Measurements from ENCODE around the gene ADAMTSL1.

ADAMTSL1 gene

DNA sequence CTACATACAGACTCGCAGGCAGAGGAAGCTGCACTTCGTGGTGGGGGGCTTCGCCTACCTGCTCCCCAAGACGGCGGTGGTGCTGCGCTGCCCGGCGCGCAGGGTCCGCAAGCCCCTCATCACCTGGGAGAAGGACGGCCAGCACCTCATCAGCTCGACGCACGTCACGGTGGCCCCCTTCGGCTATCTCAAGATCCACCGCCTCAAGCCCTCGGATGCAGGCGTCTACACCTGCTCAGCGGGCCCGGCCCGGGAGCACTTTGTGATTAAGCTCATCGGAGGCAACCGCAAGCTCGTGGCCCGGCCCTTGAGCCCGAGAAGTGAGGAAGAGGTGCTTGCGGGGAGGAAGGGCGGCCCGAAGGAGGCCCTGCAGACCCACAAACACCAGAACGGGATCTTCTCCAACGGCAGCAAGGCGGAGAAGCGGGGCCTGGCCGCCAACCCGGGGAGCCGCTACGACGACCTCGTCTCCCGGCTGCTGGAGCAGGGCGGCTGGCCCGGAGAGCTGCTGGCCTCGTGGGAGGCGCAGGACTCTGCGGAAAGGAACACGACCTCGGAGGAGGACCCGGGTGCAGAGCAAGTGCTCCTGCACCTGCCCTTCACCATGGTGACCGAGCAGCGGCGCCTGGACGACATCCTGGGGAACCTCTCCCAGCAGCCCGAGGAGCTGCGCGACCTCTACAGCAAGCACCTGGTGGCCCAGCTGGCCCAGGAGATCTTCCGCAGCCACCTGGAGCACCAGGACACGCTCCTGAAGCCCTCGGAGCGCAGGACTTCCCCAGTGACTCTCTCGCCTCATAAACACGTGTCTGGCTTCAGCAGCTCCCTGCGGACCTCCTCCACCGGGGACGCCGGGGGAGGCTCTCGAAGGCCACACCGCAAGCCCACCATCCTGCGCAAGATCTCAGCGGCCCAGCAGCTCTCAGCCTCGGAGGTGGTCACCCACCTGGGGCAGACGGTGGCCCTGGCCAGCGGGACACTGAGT lies 303.2 kb downstream of the ADAMTSL1 start:
- DNase-seq (ENCODE audit: low read depth): no peak

- no peak for DNase-seq (ENCODE audit: low read depth)
Observed at GRCh38 chr9:18778147-18778546, 304.2 kb downstream of the ADAMTSL1 start.

DNA sequence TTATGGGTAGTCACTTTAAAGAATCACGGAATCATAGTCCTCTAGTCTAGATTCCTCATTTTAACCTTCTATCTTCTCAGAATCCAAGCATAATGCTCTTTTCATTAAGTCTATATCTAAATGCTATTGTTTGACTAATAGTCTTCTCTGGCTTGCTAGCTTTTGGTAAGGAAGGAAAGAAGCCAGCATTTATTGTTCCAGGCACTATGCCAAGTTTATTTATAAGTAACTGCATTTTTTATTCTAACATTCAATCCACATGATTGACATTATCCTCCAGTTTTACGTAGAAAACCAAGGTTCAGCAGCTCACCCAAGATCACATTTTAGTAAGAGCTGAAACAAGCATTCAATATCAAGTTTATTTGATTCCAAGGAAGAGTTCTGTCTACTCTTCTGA lies 304.9 kb downstream of the ADAMTSL1 start:
- DNase-seq (ENCODE audit: low read depth): no peak

- DNase-seq (ENCODE audit: low read depth): no peak
Observed at GRCh38 chr9:18783909-18784308, 310.0 kb downstream of the ADAMTSL1 start.

DNA sequence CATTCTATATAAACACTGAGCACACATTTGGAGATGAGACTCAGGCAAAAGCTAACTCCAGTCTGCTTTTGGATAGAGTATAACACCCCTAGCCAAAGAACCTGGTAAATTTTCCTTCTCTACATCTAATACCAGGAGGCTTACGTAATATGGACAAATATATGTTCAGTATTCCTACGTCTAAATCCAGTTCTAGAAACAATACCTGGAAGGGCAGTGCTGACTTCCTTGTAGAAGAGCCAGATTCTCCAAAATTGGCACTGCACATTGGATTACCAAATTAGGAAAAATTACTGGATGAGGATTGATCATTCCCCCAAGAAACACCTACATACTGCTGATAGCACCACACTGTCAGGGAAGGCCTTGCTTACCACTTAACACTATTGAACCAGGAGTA lies 311.7 kb downstream of the ADAMTSL1 start:
- no peak for DNase-seq (ENCODE audit: low read depth)

DNA sequence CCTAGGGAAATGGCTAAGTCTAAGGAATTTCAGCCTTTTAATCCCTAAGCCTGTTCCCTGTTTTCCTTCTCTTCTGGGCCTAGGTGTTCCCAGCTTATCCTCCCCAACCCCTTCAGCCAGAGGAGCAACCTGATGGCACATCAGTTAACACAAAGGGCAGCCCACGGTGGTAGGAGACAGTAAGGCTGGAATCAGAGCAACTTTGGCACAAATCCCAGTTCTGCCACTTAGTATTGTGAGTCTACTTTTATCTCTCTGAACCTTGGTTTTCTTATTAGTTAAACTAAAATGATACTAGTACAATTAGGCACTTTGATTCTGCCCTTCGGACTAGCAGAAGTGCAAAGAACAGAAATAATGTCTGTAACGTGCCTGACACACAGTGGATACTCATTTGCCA lies 312.2 kb downstream of the ADAMTSL1 start:
- no peak for DNase-seq (ENCODE audit: low read depth)

GRCh38 chr9:18786911-18787650 lies 313.1 kb downstream of the ADAMTSL1 start:
- DNase-seq (ENCODE audit: low read depth): no peak

DNA sequence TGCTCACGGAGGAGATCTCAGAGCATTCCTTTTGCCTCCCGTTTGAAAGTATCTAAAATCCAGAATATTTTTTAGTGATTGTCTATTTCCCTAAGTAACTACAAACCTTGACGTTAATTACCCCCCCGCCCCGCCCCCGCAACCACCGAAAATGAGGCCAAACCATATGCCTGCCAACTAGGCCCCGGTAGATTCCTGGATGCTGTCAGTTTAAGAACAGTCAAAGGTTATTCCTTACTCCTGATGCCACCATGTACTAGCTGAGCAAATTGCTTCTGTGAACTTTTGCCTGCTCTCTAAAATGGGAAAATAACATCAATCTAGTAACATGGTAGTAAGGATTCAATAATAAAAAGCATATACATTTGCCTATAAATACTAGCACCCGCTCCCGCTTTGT lies 314.3 kb downstream of the ADAMTSL1 start:
- no peak for DNase-seq (ENCODE audit: low read depth)

DNA sequence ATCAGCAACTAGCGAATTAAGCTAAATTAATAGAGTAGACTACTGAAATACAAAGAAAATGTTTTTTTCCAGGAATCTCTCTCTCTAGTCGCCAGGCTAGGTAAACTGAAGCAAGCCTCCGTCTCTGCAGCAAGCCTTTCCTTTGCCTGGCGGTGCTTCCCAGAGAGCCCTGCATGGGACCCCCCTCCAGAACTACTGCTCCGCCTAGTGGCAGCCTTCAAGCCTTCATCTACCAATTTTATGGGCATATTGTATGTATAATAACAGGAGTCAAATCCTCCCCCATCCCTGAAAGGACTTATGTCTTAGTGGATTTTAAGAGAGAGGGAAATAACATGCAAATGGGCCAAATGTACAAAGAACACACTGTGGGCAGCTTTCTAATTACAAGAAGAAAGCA lies 317.1 kb downstream of the ADAMTSL1 start:
- no peak for DNase-seq (ENCODE audit: low read depth)

DNA sequence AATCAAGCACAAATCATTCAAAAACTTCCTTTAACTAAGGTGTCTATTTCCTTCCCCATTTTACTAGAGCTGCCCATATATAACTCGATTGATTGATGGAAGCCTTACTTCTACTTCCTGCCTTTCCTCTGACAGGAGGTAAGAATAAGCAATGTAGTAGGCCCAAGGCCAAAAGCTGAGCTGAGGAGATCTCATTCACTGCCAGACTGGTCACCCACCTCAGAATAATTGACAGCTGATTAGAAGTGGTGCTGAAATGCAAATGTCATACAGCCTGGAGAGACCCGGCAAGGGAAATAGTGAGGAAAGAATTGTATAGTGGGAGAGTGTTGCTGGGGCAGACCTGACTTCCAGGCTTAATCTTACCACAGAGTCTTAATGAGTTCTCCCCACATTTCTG lies 319.2 kb downstream of the ADAMTSL1 start:
- no peak for DNase-seq (ENCODE audit: low read depth)

DNA sequence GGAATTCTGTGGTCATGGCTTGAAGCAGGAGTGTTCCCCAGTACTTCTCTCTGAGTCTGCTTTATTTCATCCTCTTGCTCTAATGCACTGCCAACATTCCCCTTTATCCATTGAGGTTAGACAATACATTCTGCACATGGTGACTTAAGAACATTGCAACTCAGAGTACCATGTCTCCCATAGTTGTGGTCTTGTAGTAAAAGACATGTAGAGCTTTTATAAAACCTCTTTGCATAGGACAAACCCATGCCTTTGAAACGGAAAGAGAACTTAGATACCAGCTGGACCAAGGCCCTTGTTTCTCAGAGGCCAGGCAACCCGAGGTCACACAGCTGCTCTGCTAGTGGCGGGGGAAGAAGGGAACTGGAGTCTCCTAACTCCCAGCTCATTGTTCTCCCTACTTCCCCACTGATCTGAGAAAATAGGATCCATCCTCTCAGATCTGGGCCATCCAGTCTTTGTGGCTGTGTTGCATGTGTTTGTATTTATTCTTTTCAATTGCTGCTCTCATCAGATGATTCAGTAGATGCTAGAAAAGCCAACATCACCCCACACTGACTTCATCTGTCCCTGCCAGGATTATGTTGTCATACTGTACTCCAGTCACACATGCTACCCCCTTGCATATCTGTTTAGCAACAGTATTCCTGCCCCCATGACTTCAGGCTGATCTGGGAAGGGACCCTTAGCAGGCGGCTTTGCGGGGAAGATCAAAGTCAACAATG lies 322.2 kb downstream of the ADAMTSL1 start:
- no peak for DNase-seq (ENCODE audit: low read depth)

- DNase-seq (ENCODE audit: low read depth): no peak
Observed at GRCh38 chr9:18796696-18797270, 322.8 kb downstream of the ADAMTSL1 start.

- no peak for DNase-seq (ENCODE audit: low read depth)
Observed at GRCh38 chr9:18798106-18798505, 324.2 kb downstream of the ADAMTSL1 start.

GRCh38 chr9:18798508-18799290 lies 324.7 kb downstream of the ADAMTSL1 start:
- DNase-seq (ENCODE audit: low read depth): no peak

DNA sequence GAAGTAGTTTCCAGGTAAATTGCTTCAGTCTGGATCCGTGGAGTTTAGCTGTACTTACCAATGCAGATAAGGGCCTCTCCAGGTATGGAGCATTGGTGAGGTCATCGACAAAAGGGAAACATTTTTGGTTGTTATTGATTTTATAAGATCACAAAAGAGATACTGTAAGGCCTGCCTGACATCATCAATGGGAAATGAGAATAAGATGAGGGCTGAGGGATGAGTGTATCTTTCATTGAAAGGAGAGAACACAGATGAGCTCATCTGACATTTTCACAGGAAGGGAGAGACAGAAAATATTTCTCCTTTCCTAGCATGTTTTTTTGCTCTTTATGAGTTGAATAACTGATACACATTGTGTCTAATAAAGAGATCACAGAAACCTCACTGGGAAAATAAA lies 325.5 kb downstream of the ADAMTSL1 start:
- no peak for DNase-seq (ENCODE audit: low read depth)

DNA sequence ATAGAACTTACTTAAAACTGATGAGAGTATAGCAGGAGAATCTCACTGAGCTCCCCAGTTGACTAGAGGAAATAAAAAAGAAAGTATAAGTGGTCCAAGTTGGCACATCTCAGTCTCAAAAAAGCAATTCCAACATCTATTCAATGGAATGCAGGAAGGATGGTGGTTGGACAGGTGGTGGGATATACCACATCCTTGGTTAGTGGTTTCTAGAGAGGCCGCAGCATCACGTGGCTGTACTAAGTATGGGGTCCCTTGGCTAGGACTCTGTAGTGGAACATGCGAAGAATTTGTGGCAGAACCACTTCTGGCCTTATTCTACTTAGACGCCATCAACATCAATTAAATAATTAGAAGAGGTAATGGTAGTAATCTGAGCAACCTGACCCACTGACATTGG lies 326.6 kb downstream of the ADAMTSL1 start:
- no peak for DNase-seq (ENCODE audit: low read depth)

GRCh38 chr9:18805386-18805785 lies 331.4 kb downstream of the ADAMTSL1 start:
- DNase-seq (ENCODE audit: low read depth): no peak

DNA sequence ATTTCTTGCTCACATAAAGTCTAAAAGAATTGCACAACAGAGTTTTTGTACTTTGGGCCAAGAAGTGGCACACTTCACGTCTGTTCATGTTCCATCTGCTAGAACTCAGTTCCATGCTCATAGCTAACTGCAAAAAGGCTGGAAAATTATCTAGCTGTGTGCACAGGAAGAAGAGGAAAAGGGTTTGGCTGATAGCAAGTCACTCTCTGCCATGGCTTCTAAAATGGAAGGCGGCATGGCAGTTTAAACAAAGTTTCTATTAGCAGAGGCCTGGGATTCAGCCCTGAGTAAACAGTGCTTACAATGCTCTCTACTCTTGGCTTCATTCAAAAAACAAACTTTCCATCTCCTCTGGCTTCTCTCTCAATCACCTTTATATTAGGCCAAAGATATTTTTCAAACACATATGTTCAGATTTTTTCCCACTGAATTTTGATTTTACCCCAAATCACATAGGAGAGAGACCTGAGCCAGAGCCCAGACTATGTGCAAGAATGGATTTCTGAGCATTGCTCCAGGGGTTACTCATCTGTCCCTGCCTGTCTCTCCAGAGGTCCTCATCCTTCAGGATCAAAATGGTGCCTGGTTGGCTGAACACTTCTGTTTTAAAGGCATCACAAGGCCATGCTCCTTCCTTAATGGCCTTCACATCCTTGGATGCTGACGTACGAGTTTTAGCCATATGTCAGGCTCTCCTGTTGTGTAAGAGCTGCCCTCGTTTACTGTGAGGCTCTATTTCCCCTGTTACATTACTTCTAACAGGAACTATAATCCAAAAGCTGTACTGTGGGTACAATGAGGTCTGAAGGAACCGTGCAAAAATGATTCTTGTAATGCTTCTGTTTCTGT lies 332.5 kb downstream of the ADAMTSL1 start:
- no peak for DNase-seq (ENCODE audit: low read depth)

- DNase-seq (ENCODE audit: low read depth): no peak
Observed at GRCh38 chr9:18810581-18810980, 336.6 kb downstream of the ADAMTSL1 start.

- no peak for DNase-seq (ENCODE audit: low read depth)
Observed at GRCh38 chr9:18811171-18811570, 337.2 kb downstream of the ADAMTSL1 start.
